Measurements from ENCODE around the gene MUC2. TPM values are rescaled to one million over a fixed set of nuclear protein-coding genes. Genes with fewer than 3 reads are reported as not detected.

The MUC2 gene
- polyA plus RNA-seq (2013, experiment 1 of 2), result not detected
- under 0.01 TPM for polyA plus RNA-seq (2013, experiment 2 of 2)

DNA sequence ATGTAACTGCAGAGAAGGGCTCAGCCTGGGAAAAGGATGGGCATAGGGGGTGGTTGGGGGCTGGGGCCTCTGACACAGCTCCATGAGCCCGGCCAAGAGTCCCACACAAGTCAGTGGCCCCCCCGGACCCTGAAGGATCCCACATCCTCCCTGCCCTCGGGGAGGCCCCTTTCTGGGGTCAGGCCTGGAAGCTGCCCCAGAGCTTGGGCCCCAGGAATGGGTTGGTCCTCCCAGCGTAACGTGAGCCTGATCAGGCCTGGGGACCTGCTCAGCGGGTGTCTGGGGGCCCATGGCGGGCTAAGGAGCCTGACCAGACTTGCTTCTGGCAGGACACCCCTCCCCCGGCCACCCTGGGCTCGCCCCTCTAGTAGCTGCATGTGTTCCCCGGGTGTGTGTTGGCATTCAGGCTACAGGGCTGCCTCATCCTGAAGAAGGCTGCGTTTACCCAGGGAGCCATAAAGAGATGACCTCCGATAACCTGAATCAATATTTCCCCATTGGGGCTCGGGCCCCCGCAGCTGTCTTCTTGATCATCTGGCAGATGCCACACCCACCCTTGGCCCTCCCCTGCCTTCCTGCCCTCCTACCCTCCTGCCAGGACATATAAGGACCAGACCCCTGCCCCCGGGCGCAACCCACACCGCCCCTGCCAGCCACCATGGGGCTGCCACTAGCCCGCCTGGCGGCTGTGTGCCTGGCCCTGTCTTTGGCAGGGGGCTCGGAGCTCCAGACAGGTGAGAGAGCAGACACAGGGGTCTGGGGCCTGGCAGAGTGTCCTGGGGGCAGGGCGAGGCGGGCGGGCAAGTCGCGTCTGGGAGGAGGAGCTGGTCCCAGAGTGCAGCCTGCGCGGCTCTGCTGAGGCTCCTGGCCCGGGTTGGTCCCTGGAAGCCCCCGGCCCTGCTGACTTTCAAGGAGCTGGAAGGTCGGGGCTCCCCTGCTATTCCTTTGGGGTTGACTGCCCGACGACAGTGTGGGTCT is at the start of gene MUC2:
MUC2 (plus strand) TSS at position 631 of the 978 bp plus-strand sequence.
- Histone ChIP-seq H2BK5ac (ENCODE audit: low read length) (peak within 1 kb of the TSS; percentile 60), H2BK15ac (ENCODE audit: low read length) (peak within 1 kb of the TSS; percentile 75), H3K9me3 (replicated peaks in 1 of 2; ENCODE audit: control insufficient read depth in 2 of 2, insufficient read depth in 1 of 2, low read depth in 1 of 2, low read length in 2 of 2) (no peaks in the 10 kb centered on the region), H3K4me3 (ENCODE audit: low read length in 2 of 2) (no peak within 1 kb of the TSS), H2AFZ (ENCODE audit: low read length) (peak within 1 kb of the TSS; percentile 40), H4K91ac (ENCODE audit: low read depth, low read length, poor library complexity) (no peak within 1 kb of the TSS), H3K79me1 (ENCODE audit: low read depth, low read length) (peaks cover 5% of the 10 kb centered on the region), H3K9ac (ENCODE audit: low read depth, low read length, poor library complexity) (no peak within 1 kb of the TSS), H3K23ac (ENCODE audit: low read depth, low read length, poor library complexity) (peak within 1 kb of the TSS; percentile 43), H3K36me3 (replicated peaks in 1 of 2; ENCODE audit: control insufficient read depth in 2 of 2, insufficient read depth in 2 of 2, low read length in 2 of 2) (no peaks in the 10 kb centered on the region), H3K4me2 (ENCODE audit: insufficient read depth, low read length, poor library complexity, severe bottlenecking) (no peak within 1 kb of the TSS), H4K8ac (ENCODE audit: low read depth, low read length) (no peak within 1 kb of the TSS), H3K4me1 (ENCODE audit: control insufficient read depth in 2 of 2, insufficient read depth in 1 of 2, low read depth in 1 of 2, low read length in 2 of 2) (peaks cover 5 to 11% of the 10 kb centered on the region in 2 donors), H2AK5ac (ENCODE audit: low read depth, low read length) (peak within 1 kb of the TSS; percentile 94), H2BK12ac (ENCODE audit: low read length) (peak within 1 kb of the TSS; percentile 41), H3K27me3 (ENCODE audit: control insufficient read depth in 3 of 3, insufficient read depth in 3 of 3, low read depth in 1 of 3, low read length in 3 of 3) (no peaks in the 10 kb centered on the region), H2BK120ac (ENCODE audit: low read depth, low read length) (no peak within 1 kb of the TSS), H3K18ac (ENCODE audit: low read length) (peak within 1 kb of the TSS; percentile 90), H3K27ac (replicated peaks; ENCODE audit: low read length) (no peak within 1 kb of the TSS), H3K4ac (ENCODE audit: low read length) (no peak within 1 kb of the TSS), H3K14ac (ENCODE audit: low read length) (peak within 1 kb of the TSS; percentile 59)
- no peak for DNase-seq (ENCODE audit: low spot score)
- WGBS, 2 donors (ENCODE audit: extremely low coverage in 2 of 2, insufficient read length in 2 of 2, insufficient replicate concordance in 1 of 2), result no CpG with 5 or more reads among the region's 32 CpGs

DNA sequence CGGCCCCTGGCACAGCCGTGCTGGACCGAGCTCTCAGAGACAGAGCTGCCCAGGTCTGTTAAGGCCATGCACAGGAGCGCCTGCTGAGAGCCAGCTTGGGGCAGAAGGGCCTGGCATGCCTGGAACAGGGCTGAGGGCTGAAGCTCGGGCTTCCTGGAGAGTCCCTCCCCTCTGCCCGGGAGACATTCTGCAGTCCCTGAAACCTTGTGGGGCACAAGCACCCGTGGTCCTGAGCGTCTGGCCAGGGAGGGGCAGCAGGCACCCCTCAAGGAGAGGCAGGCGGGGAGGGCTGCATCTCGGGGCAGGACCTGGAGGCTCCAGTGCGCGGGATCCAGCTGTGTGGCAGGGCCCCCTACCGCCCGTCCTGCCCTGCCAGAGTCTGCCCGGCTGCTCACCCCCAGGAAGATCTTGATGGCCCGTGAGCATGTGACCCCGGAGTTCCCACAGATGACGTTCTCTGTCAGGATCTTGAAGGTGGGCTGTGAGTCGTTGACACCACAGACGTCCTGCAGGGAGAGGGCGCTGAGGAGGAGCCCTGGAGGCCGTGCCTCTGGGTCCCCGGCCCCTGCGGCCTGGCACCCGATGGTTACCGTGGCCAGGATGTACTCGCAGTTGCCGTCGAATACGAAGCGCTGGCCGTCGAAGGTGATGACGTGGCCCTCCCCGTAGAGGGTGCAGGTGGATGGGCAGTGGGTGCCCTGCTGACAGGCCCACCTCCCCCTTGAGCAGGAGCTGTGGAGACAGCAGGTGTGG is 49.1 kb upstream of the MUC2 start:
- H3K36me3 ChIP-seq (replicated peaks in 1 of 2; ENCODE audit: control insufficient read depth in 2 of 2, insufficient read depth in 2 of 2, low read length in 2 of 2), result peaks cover 0 to 4% of the 10 kb centered on the region in 2 donors
- peak overlapping the region in 1 of 2 donors; percentile 36 for H3K4me3 ChIP-seq (ENCODE audit: low read length in 2 of 2)
- no peak overlapping the region for H4K8ac ChIP-seq (ENCODE audit: low read depth, low read length)
- H2AFZ ChIP-seq (ENCODE audit: low read length), result no peak overlapping the region
- no peaks in the 10 kb centered on the region for H3K9me3 ChIP-seq (replicated peaks in 1 of 2; ENCODE audit: control insufficient read depth in 2 of 2, insufficient read depth in 1 of 2, low read depth in 1 of 2, low read length in 2 of 2)
- DNase-seq (ENCODE audit: low spot score), result no peak
- H3K4me1 ChIP-seq (ENCODE audit: control insufficient read depth in 2 of 2, insufficient read depth in 1 of 2, low read depth in 1 of 2, low read length in 2 of 2), result no peaks in the 10 kb centered on the region
- H3K27me3 ChIP-seq (ENCODE audit: control insufficient read depth in 3 of 3, insufficient read depth in 3 of 3, low read depth in 1 of 3, low read length in 3 of 3), result no peaks in the 10 kb centered on the region
- peak overlapping the region; percentile 93 for H3K23ac ChIP-seq (ENCODE audit: low read depth, low read length, poor library complexity)
- peak overlapping the region; percentile 64 for H3K18ac ChIP-seq (ENCODE audit: low read length)
- no CpG with 5 or more reads among the region's 35 CpGs for WGBS, 2 donors (ENCODE audit: extremely low coverage in 2 of 2, insufficient read length in 2 of 2, insufficient replicate concordance in 1 of 2)
- H3K4ac ChIP-seq (ENCODE audit: low read length), result no peak overlapping the region
- peak overlapping the region; percentile 8 for H3K14ac ChIP-seq (ENCODE audit: low read length)
- H3K27ac ChIP-seq (replicated peaks; ENCODE audit: low read length), result no peak overlapping the region
- no peak overlapping the region for H2BK15ac ChIP-seq (ENCODE audit: low read length)
- H3K79me1 ChIP-seq (ENCODE audit: low read depth, low read length), result peaks cover 2% of the 10 kb centered on the region
- peak overlapping the region; percentile 60 for H3K9ac ChIP-seq (ENCODE audit: low read depth, low read length, poor library complexity)
- peak overlapping the region; percentile 28 for H2AK5ac ChIP-seq (ENCODE audit: low read depth, low read length)
- no peak overlapping the region for H2BK5ac ChIP-seq (ENCODE audit: low read length)
- no peak overlapping the region for H2BK120ac ChIP-seq (ENCODE audit: low read depth, low read length)
- H2BK12ac ChIP-seq (ENCODE audit: low read length), result no peak overlapping the region
- no peak overlapping the region for H3K4me2 ChIP-seq (ENCODE audit: insufficient read depth, low read length, poor library complexity, severe bottlenecking)
- H4K91ac ChIP-seq (ENCODE audit: low read depth, low read length, poor library complexity), result no peak overlapping the region

GRCh38 chr11:1026163-1026450 is 48.6 kb upstream of the MUC2 start:
- no peak overlapping the region for H3K18ac ChIP-seq (ENCODE audit: low read length)
- no peaks in the 10 kb centered on the region for H3K9me3 ChIP-seq (replicated peaks in 1 of 2; ENCODE audit: control insufficient read depth in 2 of 2, insufficient read depth in 1 of 2, low read depth in 1 of 2, low read length in 2 of 2)
- peak overlapping the region; percentile 93 for H3K23ac ChIP-seq (ENCODE audit: low read depth, low read length, poor library complexity)
- H3K9ac ChIP-seq (ENCODE audit: low read depth, low read length, poor library complexity), result no peak overlapping the region
- H2BK5ac ChIP-seq (ENCODE audit: low read length), result no peak overlapping the region
- H2BK120ac ChIP-seq (ENCODE audit: low read depth, low read length), result no peak overlapping the region
- H3K4ac ChIP-seq (ENCODE audit: low read length), result no peak overlapping the region
- no peak overlapping the region for H2AFZ ChIP-seq (ENCODE audit: low read length)
- no peak overlapping the region for H4K91ac ChIP-seq (ENCODE audit: low read depth, low read length, poor library complexity)
- no peak overlapping the region for H3K4me3 ChIP-seq (ENCODE audit: low read length in 2 of 2)
- DNase-seq (ENCODE audit: low spot score), result no peak
- H2AK5ac ChIP-seq (ENCODE audit: low read depth, low read length), result peak overlapping the region; percentile 28
- no peaks in the 10 kb centered on the region for H3K4me1 ChIP-seq (ENCODE audit: control insufficient read depth in 2 of 2, insufficient read depth in 1 of 2, low read depth in 1 of 2, low read length in 2 of 2)
- H4K8ac ChIP-seq (ENCODE audit: low read depth, low read length), result no peak overlapping the region
- H3K36me3 ChIP-seq (replicated peaks in 1 of 2; ENCODE audit: control insufficient read depth in 2 of 2, insufficient read depth in 2 of 2, low read length in 2 of 2), result peaks cover 0 to 4% of the 10 kb centered on the region in 2 donors
- WGBS, 2 donors (ENCODE audit: extremely low coverage in 2 of 2, insufficient read length in 2 of 2, insufficient replicate concordance in 1 of 2), result no CpG with 5 or more reads among the region's 14 CpGs
- H3K79me1 ChIP-seq (ENCODE audit: low read depth, low read length), result peaks cover 2% of the 10 kb centered on the region
- H2BK15ac ChIP-seq (ENCODE audit: low read length), result no peak overlapping the region
- no peak overlapping the region for H3K4me2 ChIP-seq (ENCODE audit: insufficient read depth, low read length, poor library complexity, severe bottlenecking)
- no peak overlapping the region for H2BK12ac ChIP-seq (ENCODE audit: low read length)
- no peak overlapping the region for H3K27ac ChIP-seq (replicated peaks; ENCODE audit: low read length)
- H3K27me3 ChIP-seq (ENCODE audit: control insufficient read depth in 3 of 3, insufficient read depth in 3 of 3, low read depth in 1 of 3, low read length in 3 of 3), result no peaks in the 10 kb centered on the region
- no peak overlapping the region for H3K14ac ChIP-seq (ENCODE audit: low read length)

All from neuronal stem cell (in vitro differentiated cells).